Trophoblast cell (in vitro differentiated cells and primary cell): ENCODE results near the gene CCNL2.
A peak's percentile ranks its signal among the peaks of the same experiment; 100 is the strongest.
"Not testable (repeated sequence)": the region's sequence is repeated elsewhere in the genome, so short reads cannot be mapped to it uniquely, and the experiment has no call there.

Experiments used
- DNase-seq, 2 donors: peaks; one replicate each; pipeline ENCODE4 v3.0.0-alpha.2; 2016
- H2AFZ ChIP-seq: 2 replicates; pipeline ENCODE4 v1.6.1; 2013; ENCODE audit warnings: low read length, moderate library complexity, mild to moderate bottlenecking; ENCODE audit not compliant: insufficient read depth, poor library complexity
- H2AK5ac ChIP-seq: 2 replicates; pipeline ENCODE4 v1.6.1; 2013; ENCODE audit warnings: mild to moderate bottlenecking, low read length
- H2BK120ac ChIP-seq: 2 replicates; pipeline ENCODE4 v1.6.1; 2013; ENCODE audit warnings: low read length, mild to moderate bottlenecking, moderate library complexity; ENCODE audit not compliant: insufficient read depth, poor library complexity
- H2BK12ac ChIP-seq: 2 replicates; pipeline ENCODE4 v1.6.1; 2013; ENCODE audit warnings: mild to moderate bottlenecking, low read length, moderate library complexity
- H2BK5ac ChIP-seq: 2 replicates; pipeline ENCODE4 v1.6.1; 2013; ENCODE audit warnings: low read length, low read depth, moderate library complexity, mild to moderate bottlenecking; ENCODE audit not compliant: poor library complexity
- H3K14ac ChIP-seq: 2 replicates; pipeline ENCODE4 v1.6.1; 2013; ENCODE audit warnings: mild to moderate bottlenecking, low read length
- H3K18ac ChIP-seq: 2 replicates; pipeline ENCODE4 v1.6.1; 2013; ENCODE audit warnings: mild to moderate bottlenecking, low read length
- H3K23ac ChIP-seq: 2 replicates; pipeline ENCODE4 v1.6.1; 2013; ENCODE audit warnings: low read length
- H3K27ac ChIP-seq: 2 replicates; pipeline ENCODE4 v1.5.1; 2013; ENCODE audit warnings: low read depth, mild to moderate bottlenecking, inconsistent platforms, low read length, moderate library complexity
- H3K27me3 ChIP-seq: 2 replicates; pipeline ENCODE4 v1.6.1; 2013; ENCODE audit warnings: inconsistent platforms, mild to moderate bottlenecking, low read length, moderate library complexity; ENCODE audit not compliant: insufficient read depth
- H3K36me3 ChIP-seq, 2 experiments: 1 replicate in 1 of 2; 2 replicates in 1 of 2; pipeline ENCODE4 v1.6.1; 2013; ENCODE audit warnings: low read length in 2 of 2, mild to moderate bottlenecking in 2 of 2, moderate library complexity in 1 of 2; ENCODE audit not compliant: insufficient read depth in 2 of 2, control insufficient read depth in 1 of 2
- H3K4ac ChIP-seq: 2 replicates; pipeline ENCODE4 v1.6.1; 2013; ENCODE audit warnings: low read depth, mild to moderate bottlenecking, low read length, moderate library complexity
- H3K4me1 ChIP-seq, 2 experiments: 1 replicate in 1 of 2; 2 replicates in 1 of 2; pipeline ENCODE4 v1.6.1; 2013; ENCODE audit warnings: low read length in 2 of 2, mild to moderate bottlenecking in 2 of 2, moderate library complexity in 1 of 2; ENCODE audit not compliant: insufficient read depth in 2 of 2, control insufficient read depth in 1 of 2
- H3K4me2 ChIP-seq: 2 replicates; pipeline ENCODE4 v1.6.1; 2013; ENCODE audit warnings: inconsistent platforms, mild to moderate bottlenecking, low read length, moderate library complexity
- H3K4me3 ChIP-seq: 2 replicates; pipeline ENCODE4 v1.5.1; 2013; ENCODE audit warnings: mild to moderate bottlenecking, low read depth, low read length, inconsistent platforms
- H3K79me1 ChIP-seq: one replicate; pipeline ENCODE4 v1.6.1; 2013; ENCODE audit warnings: low read length
- H3K79me2 ChIP-seq: 2 replicates; pipeline ENCODE4 v1.6.1; 2013; ENCODE audit warnings: low read length, mild to moderate bottlenecking; ENCODE audit not compliant: control insufficient read depth, insufficient read depth, poor library complexity
- H3K9ac ChIP-seq: 2 replicates; pipeline ENCODE4 v1.6.1; 2013; ENCODE audit warnings: mild to moderate bottlenecking, low read length
- H3K9me3 ChIP-seq: 2 replicates; pipeline ENCODE4 v1.6.1; 2013; ENCODE audit warnings: low read depth, mild to moderate bottlenecking, control low read depth, inconsistent platforms, low read length; ENCODE audit not compliant: insufficient read depth
- H4K12ac ChIP-seq: 2 replicates; pipeline ENCODE4 v1.6.1; 2013; ENCODE audit warnings: low read depth, mild to moderate bottlenecking, low read length, moderate library complexity
- H4K8ac ChIP-seq: 2 replicates; pipeline ENCODE4 v1.6.1; 2013; ENCODE audit warnings: low read depth, mild to moderate bottlenecking, low read length, moderate library complexity
- H4K91ac ChIP-seq: one replicate; pipeline ENCODE4 v1.6.1; 2013; ENCODE audit warnings: low read depth, mild to moderate bottlenecking, low read length, moderate library complexity
- WGBS: extraction: QIAGEN DNeasy Blood & Tissue Kit; methylation state at CpG from one replicate; pipeline ENCODE4 v1.1.7; 2013; ENCODE audit warnings: missing lambda C conversion rate; ENCODE audit not compliant: insufficient read length, insufficient coverage; ENCODE audit errors: extremely low coverage; 5-methylcytosine and 5-hydroxymethylcytosine counted together

Gene CCNL2

DNA sequence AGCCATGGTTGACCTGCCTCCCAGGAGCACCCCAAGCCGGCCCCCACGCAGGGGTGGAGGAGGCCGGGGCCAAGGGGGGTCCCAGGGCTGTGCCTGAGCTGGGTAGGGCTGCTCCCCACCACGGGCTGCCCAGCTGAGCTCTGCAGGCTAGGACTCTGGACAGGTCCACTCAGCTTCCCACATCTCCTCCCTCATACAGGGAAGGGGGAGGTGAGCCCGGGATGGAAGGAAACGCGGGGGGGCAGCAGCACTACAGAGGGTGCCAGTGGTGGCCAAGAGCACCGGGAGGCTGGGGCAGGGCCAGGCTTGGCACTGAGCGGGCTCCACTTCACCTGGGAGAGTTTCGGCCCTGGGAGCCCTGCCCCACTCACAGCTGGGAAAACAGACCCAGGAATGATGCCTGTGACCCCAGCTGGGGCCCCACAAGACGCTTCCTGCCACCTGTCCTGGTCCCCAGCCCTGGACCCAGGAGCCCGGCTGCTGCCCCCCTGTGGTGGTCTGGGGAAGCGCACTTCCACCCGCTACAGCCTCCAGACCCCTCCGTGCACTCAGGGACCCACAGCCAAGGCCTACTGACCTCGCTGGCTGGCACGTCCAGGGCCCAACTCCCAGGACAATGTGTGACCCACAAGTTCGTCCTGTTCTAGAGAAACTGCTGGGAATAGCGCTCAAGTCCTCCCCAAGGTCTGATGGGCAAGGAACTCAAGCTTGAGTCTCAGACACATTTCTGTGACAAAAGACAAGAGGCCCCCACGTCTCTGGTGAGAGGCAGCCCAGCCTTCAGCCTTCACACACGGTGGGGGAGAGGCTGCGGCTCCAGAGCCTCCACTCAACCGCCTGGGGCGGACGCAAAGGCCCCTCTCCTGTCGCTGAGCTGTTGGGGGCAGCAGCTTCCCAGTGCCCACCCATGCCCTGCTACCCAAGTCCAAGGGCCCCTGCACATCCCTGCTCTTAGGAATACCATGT is 27.1 kb downstream of the CCNL2 start:
- no peak overlapping the region for H3K14ac ChIP-seq
- H2AFZ ChIP-seq = no peak overlapping the region
- H4K12ac ChIP-seq = no peak overlapping the region
- peaks cover 26 to 29% of the 10 kb centered on the region in 2 experiments for H3K36me3 ChIP-seq
- no peak overlapping the region for H2BK120ac ChIP-seq
- H3K79me2 ChIP-seq = peaks cover 13% of the 10 kb centered on the region
- H3K4me1 ChIP-seq = peaks cover 11 to 13% of the 10 kb centered on the region in 2 experiments
- no peak overlapping the region for H4K8ac ChIP-seq
- no peak overlapping the region for H4K91ac ChIP-seq
- no peak overlapping the region for H3K9ac ChIP-seq
- H3K79me1 ChIP-seq = peaks cover 8% of the 10 kb centered on the region
- no peak overlapping the region for H2AK5ac ChIP-seq
- H3K4me2 ChIP-seq = no peak overlapping the region
- no peak overlapping the region for H3K23ac ChIP-seq
- H3K18ac ChIP-seq = no peak overlapping the region
- peaks cover 5% of the 10 kb centered on the region for H3K9me3 ChIP-seq
- DNase-seq = peak; percentile 50 to 75
- H3K27me3 ChIP-seq = no peaks in the 10 kb centered on the region
- WGBS = no CpG with 5 or more reads among the region's 26 CpGs
- H2BK12ac ChIP-seq = no peak overlapping the region
- H3K27ac ChIP-seq = no peak overlapping the region
- H3K4ac ChIP-seq = no peak overlapping the region
- H3K4me3 ChIP-seq = no peak overlapping the region
- H2BK5ac ChIP-seq = no peak overlapping the region

DNA sequence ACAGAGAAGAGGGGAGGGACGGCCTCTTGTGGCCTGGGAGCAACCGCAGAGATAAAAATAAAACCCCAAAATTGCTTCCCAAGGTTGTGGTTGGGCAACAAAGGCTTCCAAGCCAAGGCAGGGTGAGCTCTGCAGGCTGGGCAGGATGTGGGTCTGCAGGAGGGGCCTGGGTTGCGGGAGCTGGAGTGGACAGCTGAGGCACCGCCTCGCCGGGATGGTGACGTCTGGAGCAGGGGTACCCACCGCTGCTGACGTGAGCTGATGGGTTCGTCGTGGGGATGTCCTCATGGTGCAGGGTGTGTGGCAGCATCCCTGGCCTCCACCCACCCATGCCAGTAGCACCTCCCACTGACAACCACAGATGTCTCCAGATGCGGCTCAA is 27.8 kb downstream of the CCNL2 start:
- no peak overlapping the region for H2AFZ ChIP-seq
- H2BK5ac ChIP-seq = no peak overlapping the region
- H3K4me3 ChIP-seq = no peak overlapping the region
- peaks cover 11 to 13% of the 10 kb centered on the region in 2 experiments for H3K4me1 ChIP-seq
- H3K4ac ChIP-seq = no peak overlapping the region
- peaks cover 8% of the 10 kb centered on the region for H3K79me1 ChIP-seq
- WGBS = no CpG with 5 or more reads among the region's 12 CpGs
- H3K9ac ChIP-seq = no peak overlapping the region
- peaks cover 13% of the 10 kb centered on the region for H3K79me2 ChIP-seq
- H2BK12ac ChIP-seq = no peak overlapping the region
- H3K27me3 ChIP-seq = no peaks in the 10 kb centered on the region
- no peak overlapping the region for H4K8ac ChIP-seq
- no peak overlapping the region for H3K27ac ChIP-seq
- peak overlapping the region; percentile 10 for H4K12ac ChIP-seq
- peaks cover 6% of the 10 kb centered on the region for H3K9me3 ChIP-seq
- peaks cover 22 to 26% of the 10 kb centered on the region in 2 experiments for H3K36me3 ChIP-seq
- DNase-seq = no peak
- no peak overlapping the region for H3K18ac ChIP-seq
- no peak overlapping the region for H3K14ac ChIP-seq
- no peak overlapping the region for H4K91ac ChIP-seq
- no peak overlapping the region for H3K4me2 ChIP-seq
- H2AK5ac ChIP-seq = no peak overlapping the region
- no peak overlapping the region for H2BK120ac ChIP-seq
- no peak overlapping the region for H3K23ac ChIP-seq

DNA sequence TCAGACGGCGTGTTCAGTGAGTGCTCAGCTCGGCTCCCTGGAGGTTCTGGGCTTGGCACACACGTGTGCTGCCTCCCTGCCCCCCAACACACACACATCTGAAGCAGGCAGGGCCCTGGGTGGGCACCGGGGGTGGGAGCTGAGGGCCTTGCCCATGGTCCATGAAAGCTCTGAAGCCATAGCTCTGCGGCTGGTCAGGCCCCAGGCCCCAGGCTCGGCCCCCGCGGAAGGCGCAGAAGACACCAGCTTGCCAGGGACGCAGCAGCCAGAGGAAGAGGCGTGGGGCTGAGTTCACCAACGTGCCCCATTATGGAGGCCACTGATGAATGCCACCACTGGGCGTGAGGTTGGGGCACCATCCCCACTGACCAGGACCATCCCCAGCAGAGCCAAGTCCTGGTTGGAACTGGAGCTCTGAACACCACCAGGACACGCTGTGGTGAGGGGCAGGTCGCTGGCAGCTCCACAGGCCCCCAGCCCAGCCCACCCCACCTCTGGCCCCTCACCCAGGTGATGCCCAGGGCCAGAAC is 28.3 kb downstream of the CCNL2 start:
- peaks cover 8 to 9% of the 10 kb centered on the region in 2 experiments for H3K4me1 ChIP-seq
- H2BK120ac ChIP-seq = no peak overlapping the region
- peaks cover 21 to 22% of the 10 kb centered on the region in 2 experiments for H3K36me3 ChIP-seq
- H3K79me2 ChIP-seq = peaks cover 13% of the 10 kb centered on the region
- no peak overlapping the region for H3K23ac ChIP-seq
- H3K79me1 ChIP-seq = peaks cover 6% of the 10 kb centered on the region
- H3K9ac ChIP-seq = no peak overlapping the region
- no peak overlapping the region for H4K91ac ChIP-seq
- H3K4ac ChIP-seq = no peak overlapping the region
- H2AFZ ChIP-seq = no peak overlapping the region
- no peak overlapping the region for H3K4me3 ChIP-seq
- WGBS = no CpG with 5 or more reads among the region's 16 CpGs
- H3K27me3 ChIP-seq = no peaks in the 10 kb centered on the region
- no peak for DNase-seq
- H2AK5ac ChIP-seq = no peak overlapping the region
- H3K18ac ChIP-seq = no peak overlapping the region
- H2BK12ac ChIP-seq = no peak overlapping the region
- no peak overlapping the region for H3K27ac ChIP-seq
- H4K8ac ChIP-seq = no peak overlapping the region
- H2BK5ac ChIP-seq = no peak overlapping the region
- peaks cover 8% of the 10 kb centered on the region for H3K9me3 ChIP-seq
- no peak overlapping the region for H3K14ac ChIP-seq
- no peak overlapping the region for H3K4me2 ChIP-seq
- no peak overlapping the region for H4K12ac ChIP-seq

DNA sequence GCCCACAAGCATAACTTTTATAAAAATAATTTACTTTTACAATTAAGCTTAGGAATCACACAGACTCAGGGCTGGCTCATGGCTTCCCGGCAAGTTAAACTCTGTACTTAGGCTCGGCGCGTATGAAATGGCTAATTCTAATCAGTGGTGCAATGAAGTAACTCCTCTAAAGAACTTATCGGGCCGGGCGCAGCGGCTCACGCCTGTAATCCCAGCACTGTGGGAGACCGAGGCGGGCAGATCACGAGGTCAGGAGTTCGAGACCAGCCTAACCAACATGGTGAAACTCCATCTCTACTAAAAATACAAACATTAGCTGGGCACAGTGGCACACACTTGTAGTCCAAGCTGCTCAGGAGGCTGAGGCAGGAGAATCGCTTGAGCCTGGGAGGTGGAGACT is 29.0 kb downstream of the CCNL2 start:
- Histone ChIP-seq H3K79me2 (peaks cover 13% of the 10 kb centered on the region), H3K9me3 (peaks cover 10% of the 10 kb centered on the region), H3K36me3 (peaks cover 21 to 22% of the 10 kb centered on the region in 2 experiments)
- not testable (repeated sequence) for H4K12ac ChIP-seq, H4K8ac ChIP-seq, H3K79me1 ChIP-seq, H2AFZ ChIP-seq, H3K4me2 ChIP-seq, H3K23ac ChIP-seq, H2BK5ac ChIP-seq, H4K91ac ChIP-seq, H3K27me3 ChIP-seq, DNase-seq, H3K4ac ChIP-seq, H3K18ac ChIP-seq, H3K14ac ChIP-seq, H2BK12ac ChIP-seq, H2BK120ac ChIP-seq, H3K9ac ChIP-seq, H3K27ac ChIP-seq, H3K4me3 ChIP-seq, H2AK5ac ChIP-seq, H3K4me1 ChIP-seq
- no CpG with 5 or more reads among the region's 14 CpGs for WGBS
